ENCODE results near the gene TFE3.

Gene TFE3, protein sequence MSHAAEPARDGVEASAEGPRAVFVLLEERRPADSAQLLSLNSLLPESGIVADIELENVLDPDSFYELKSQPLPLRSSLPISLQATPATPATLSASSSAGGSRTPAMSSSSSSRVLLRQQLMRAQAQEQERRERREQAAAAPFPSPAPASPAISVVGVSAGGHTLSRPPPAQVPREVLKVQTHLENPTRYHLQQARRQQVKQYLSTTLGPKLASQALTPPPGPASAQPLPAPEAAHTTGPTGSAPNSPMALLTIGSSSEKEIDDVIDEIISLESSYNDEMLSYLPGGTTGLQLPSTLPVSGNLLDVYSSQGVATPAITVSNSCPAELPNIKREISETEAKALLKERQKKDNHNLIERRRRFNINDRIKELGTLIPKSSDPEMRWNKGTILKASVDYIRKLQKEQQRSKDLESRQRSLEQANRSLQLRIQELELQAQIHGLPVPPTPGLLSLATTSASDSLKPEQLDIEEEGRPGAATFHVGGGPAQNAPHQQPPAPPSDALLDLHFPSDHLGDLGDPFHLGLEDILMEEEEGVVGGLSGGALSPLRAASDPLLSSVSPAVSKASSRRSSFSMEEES

DNA sequence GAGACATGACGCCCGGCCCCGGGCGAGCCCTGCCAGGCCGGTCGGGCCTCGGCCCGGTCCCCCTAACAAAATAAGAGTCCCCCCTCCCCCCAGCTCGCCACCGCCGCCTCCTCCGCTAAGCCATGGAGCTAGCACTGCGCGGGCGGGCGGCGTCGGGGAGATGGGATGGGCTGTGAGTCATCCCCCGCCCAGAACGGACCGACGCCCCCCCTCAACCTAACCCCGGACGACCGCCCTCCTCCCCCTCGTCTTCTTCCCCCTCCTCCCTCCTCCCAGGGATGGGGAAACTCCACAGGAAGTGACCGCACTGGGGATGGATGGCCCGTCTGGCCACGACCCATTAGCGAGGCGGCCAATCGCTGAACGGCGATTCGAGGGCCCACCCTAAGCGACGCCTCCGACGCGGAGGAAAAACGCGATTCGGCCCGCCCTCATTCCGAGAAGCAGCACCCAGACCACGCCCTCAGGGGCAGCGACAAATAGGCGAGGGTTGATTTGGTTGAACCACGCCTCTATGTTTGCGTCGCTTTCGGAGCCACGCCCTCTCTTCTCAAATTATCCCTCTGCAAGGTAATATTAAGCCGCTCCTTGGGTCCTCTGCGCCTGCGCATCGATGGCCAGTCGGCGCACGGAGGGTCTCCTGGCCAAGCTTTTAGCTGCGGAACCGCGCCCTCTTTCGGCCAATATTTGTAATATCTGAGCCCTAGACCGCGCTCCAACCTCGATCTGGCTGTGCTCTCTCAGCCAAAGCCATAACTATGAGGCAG is at the start of gene TFE3:
TSS of gene TFE3 (minus strand) at position 138 of the 767 bp plus-strand sequence. CDS start at position 7, 131 bp downstream.
- peaks cover 28 to 45% of the 10 kb centered on the region in 2 experiments for H3K4me1 ChIP-seq (ENCODE audit: control insufficient read depth in 1 of 2, insufficient read depth in 1 of 2, low read depth in 1 of 2, low read length in 1 of 2)
- TF ChIP-seq, protein P1, sequence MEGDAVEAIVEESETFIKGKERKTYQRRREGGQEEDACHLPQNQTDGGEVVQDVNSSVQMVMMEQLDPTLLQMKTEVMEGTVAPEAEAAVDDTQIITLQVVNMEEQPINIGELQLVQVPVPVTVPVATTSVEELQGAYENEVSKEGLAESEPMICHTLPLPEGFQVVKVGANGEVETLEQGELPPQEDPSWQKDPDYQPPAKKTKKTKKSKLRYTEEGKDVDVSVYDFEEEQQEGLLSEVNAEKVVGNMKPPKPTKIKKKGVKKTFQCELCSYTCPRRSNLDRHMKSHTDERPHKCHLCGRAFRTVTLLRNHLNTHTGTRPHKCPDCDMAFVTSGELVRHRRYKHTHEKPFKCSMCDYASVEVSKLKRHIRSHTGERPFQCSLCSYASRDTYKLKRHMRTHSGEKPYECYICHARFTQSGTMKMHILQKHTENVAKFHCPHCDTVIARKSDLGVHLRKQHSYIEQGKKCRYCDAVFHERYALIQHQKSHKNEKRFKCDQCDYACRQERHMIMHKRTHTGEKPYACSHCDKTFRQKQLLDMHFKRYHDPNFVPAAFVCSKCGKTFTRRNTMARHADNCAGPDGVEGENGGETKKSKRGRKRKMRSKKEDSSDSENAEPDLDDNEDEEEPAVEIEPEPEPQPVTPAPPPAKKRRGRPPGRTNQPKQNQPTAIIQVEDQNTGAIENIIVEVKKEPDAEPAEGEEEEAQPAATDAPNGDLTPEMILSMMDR (IDR thresholded peaks at IDR 0.05) = peak; percentile 67
- no peaks in the 10 kb centered on the region for H3K27me3 ChIP-seq
- peak within 1 kb of the TSS; percentile 71 to 93 for H3K4me3 ChIP-seq (ENCODE audit: low read depth in 1 of 2, low read length in 1 of 2)
- H3K9me3 ChIP-seq = no peaks in the 10 kb centered on the region
- peaks cover 17% of the 10 kb centered on the region for H3K36me3 ChIP-seq
- peak within 1 kb of the TSS; percentile 98 for H3K27ac ChIP-seq

DNA sequence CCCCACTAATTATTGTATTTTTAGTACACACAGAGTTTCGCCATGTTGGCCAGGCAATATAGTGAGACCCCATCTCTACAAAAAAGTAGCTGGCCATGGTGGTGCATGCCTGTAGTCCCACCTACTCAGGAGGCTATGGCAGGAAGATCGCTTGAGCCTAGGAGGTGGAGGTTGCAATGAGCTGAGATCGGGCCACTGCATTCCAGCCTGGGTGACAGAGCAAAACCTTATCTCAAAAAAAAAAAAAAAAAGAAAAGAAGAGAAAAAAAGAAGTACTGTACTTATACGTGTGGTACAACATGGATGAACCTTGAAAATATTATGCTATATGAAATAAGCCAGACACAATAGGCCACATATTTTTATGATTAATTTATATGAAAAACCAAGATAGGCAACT is 46.4 kb upstream of the TFE3 start:
- H3K4me3 ChIP-seq (ENCODE audit: low read depth in 1 of 2, low read length in 1 of 2) = no peak overlapping the region
- H3K27ac ChIP-seq = no peak overlapping the region
- H3K27me3 ChIP-seq = no peaks in the 10 kb centered on the region
- H3K4me1 ChIP-seq (ENCODE audit: control insufficient read depth in 1 of 2, insufficient read depth in 1 of 2, low read depth in 1 of 2, low read length in 1 of 2) = no peaks in the 10 kb centered on the region
- H3K9me3 ChIP-seq = no peaks in the 10 kb centered on the region
- TF ChIP-seq, protein P1 (IDR thresholded peaks at IDR 0.05) = no peak
- no peaks in the 10 kb centered on the region for H3K36me3 ChIP-seq

DNA sequence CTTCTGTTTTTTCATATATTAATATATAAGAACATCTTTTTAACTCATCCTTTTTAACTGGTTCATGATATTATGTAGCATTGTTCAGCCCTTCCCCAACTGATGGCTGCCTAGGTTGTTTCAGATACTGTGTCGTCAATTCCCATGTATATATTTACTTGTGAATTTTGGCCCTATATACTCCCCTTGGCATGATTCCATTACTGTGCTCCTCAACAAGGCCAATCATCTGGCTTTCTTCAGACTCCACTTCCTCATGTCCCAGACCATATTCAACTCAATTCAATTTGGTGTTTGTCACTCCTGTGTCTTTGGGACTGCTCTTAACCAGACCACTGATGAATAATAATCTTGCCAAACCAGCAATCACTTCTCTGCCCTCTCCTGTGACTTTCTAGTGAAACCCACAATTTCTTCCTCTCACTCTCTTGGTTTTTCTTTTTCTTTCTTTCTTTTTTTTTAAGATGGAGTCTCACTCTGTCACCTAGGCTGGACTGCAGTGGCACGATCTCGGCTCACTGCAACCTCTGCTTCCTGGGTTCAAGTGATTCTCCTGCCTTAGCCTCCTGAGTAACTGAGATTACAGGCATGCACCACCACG is 39.2 kb upstream of the TFE3 start:
- no peaks in the 10 kb centered on the region for H3K27me3 ChIP-seq
- peaks cover 8 to 10% of the 10 kb centered on the region in 2 experiments for H3K4me1 ChIP-seq (ENCODE audit: control insufficient read depth in 1 of 2, insufficient read depth in 1 of 2, low read depth in 1 of 2, low read length in 1 of 2)
- no peaks in the 10 kb centered on the region for H3K9me3 ChIP-seq
- TF ChIP-seq, protein P1 (IDR thresholded peaks at IDR 0.05) = no peak
- H3K4me3 ChIP-seq (ENCODE audit: low read depth in 1 of 2, low read length in 1 of 2) = no peak overlapping the region
- H3K36me3 ChIP-seq = peaks cover 6% of the 10 kb centered on the region
- H3K27ac ChIP-seq = no peak overlapping the region

DNA sequence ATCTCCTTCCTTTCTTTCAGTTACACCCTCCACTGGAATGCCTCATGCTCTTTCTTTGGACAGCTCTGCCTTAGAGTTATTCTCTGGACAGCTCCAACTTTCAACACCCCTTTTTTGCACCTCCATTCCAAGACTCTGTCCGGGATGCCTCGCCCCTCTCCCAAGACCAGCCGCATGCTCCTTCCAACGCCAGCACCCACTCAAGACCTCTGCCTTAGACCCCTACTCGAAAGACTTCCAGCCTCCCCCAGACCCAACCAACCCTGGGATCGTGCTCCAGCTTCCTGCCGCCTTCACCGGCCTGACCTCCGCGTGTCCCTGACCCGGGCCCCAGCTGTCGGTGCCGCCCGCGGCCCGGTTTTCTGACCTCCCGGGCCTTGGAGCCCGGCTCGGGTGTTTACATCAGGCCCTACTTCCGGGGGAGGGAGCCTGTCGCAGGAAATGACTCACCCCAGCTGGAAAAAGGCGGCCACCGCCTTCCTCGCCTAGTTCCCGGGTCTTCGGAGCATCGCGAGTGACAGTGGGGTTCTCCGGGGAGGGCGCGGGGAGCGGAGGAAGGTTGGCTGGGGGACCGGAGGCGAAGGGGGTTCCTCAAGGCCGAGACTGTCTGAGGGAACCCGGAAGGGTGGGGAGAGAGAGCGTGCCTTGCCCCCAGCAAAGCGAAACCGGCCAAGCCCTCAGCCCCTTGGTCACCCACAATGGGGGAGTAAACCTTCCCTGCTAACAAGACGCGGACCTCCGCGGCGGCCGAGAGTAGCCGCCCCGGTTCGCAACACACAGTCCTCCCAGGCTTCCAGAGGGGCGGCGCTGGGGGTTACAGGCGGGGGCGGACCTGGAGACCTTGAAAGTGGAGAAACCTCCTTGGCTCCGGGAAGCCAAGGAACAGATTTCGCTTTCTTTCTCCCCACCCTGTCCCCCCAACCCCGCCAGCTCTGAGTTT is 36.6 kb upstream of the TFE3 start, which contains the start of gene WDR45:
TSS of gene WDR45 (minus strand) at position 399 of the 940 bp plus-strand sequence. CDS start 1,792 bp downstream, outside the sequence.
- Histone ChIP-seq H3K27ac (peak within 1 kb of the TSS; percentile 94), H3K4me1 (ENCODE audit: control insufficient read depth in 1 of 2, insufficient read depth in 1 of 2, low read depth in 1 of 2, low read length in 1 of 2) (peaks cover 8 to 10% of the 10 kb centered on the region in 2 experiments), H3K27me3 (no peaks in the 10 kb centered on the region), H3K4me3 (ENCODE audit: low read depth in 1 of 2, low read length in 1 of 2) (peak within 1 kb of the TSS; percentile 74 to 77), H3K9me3 (no peaks in the 10 kb centered on the region), H3K36me3 (peaks cover 32% of the 10 kb centered on the region)
- TF ChIP-seq, protein P1 (IDR thresholded peaks at IDR 0.05) = no peak
